Loucy (cell line): Measurements from ENCODE around the gene TSPEAR.

Source experiments
- H2AFZ ChIP-seq: fragments of 200-600 bp; sonication (generic); 2 replicates; pipeline ENCODE4 v1.6.0; 2016; ENCODE audit warnings: antibody characterized with exemption, mild to moderate bottlenecking, low read length, moderate library complexity
- H3F3A ChIP-seq: fragments of 200-600 bp; 2 replicates; pipeline ENCODE4 v1.6.0; 2016; ENCODE audit warnings: antibody characterized with exemption, low read depth, mild to moderate bottlenecking
- H3K27me3 ChIP-seq: fragments of 200-600 bp; sonication (generic); 2 replicates; pipeline ENCODE4 v1.6.1; 2014; ENCODE audit warnings: low read length, mild to moderate bottlenecking; ENCODE audit not compliant: insufficient read depth, poor library complexity, severe bottlenecking
- H3K36me3 ChIP-seq: fragments of 200-600 bp; sonication (generic); 2 replicates; pipeline ENCODE4 v1.6.1; 2016; ENCODE audit warnings: low read length; ENCODE audit not compliant: insufficient read depth
- H3K4me1 ChIP-seq: fragments of 200-600 bp; sonication (generic); 2 replicates; pipeline ENCODE4 v1.5.1; 2014; ENCODE audit warnings: low read length, mild to moderate bottlenecking; ENCODE audit not compliant: insufficient read depth, poor library complexity, severe bottlenecking
- H3K4me2 ChIP-seq: fragments of 200-600 bp; sonication (generic); 2 replicates; pipeline ENCODE4 v1.6.0; 2014; ENCODE audit warnings: antibody characterized with exemption, low read length, low read depth, mild to moderate bottlenecking; ENCODE audit not compliant: poor library complexity, severe bottlenecking
- H3K4me3 ChIP-seq: fragments of 200-600 bp; sonication (generic); 2 replicates; pipeline ENCODE4 v1.5.1; 2014; ENCODE audit warnings: low read length, mild to moderate bottlenecking, mixed read lengths; ENCODE audit not compliant: poor library complexity, severe bottlenecking
- H3K79me2 ChIP-seq: fragments of 200-600 bp; sonication (generic); 2 replicates; pipeline ENCODE4 v1.6.1; 2014; ENCODE audit warnings: low read length; ENCODE audit not compliant: insufficient read depth
- H3K9ac ChIP-seq: fragments of 200-600 bp; sonication (generic); 2 replicates; pipeline ENCODE4 v1.6.0; 2014; ENCODE audit warnings: mild to moderate bottlenecking, low read depth, low read length, moderate library complexity; ENCODE audit not compliant: poor library complexity, severe bottlenecking
- H3K9me2 ChIP-seq: fragments of 200-600 bp; sonication (generic); replicated peaks from 2 replicates; pipeline ENCODE4 v1.6.1; 2016; ENCODE audit warnings: low read depth, low read length, mixed read lengths
- H3K9me3 ChIP-seq: fragments of 200-600 bp; sonication (generic); 2 replicates; pipeline ENCODE4 v1.6.1; 2014; ENCODE audit warnings: mild to moderate bottlenecking, antibody characterized with exemption, low read length, low read depth; ENCODE audit not compliant: insufficient read depth
- H4K20me1 ChIP-seq: fragments of 200-600 bp; sonication (generic); 2 replicates; pipeline ENCODE4 v1.6.0; 2014; ENCODE audit warnings: antibody characterized with exemption, low read length, mild to moderate bottlenecking; ENCODE audit not compliant: insufficient read depth, poor library complexity, severe bottlenecking
- CTCF ChIP-seq: fragments of 200-600 bp; sonication (generic); conservative IDR thresholded peaks from 2 replicates; pipeline ENCODE4 v1.5.1; 2014; ENCODE audit warnings: mild to moderate bottlenecking, antibody characterized with exemption, low read length
- EZH2phosphoT487 ChIP-seq: fragments of 200-600 bp; IDR thresholded peaks from 2 replicates; pipeline ENCODE4 v1.6.1; 2018; ENCODE audit warnings: antibody characterized with exemption, mild to moderate bottlenecking, moderate library complexity, borderline replicate concordance

TSPEAR gene

DNA sequence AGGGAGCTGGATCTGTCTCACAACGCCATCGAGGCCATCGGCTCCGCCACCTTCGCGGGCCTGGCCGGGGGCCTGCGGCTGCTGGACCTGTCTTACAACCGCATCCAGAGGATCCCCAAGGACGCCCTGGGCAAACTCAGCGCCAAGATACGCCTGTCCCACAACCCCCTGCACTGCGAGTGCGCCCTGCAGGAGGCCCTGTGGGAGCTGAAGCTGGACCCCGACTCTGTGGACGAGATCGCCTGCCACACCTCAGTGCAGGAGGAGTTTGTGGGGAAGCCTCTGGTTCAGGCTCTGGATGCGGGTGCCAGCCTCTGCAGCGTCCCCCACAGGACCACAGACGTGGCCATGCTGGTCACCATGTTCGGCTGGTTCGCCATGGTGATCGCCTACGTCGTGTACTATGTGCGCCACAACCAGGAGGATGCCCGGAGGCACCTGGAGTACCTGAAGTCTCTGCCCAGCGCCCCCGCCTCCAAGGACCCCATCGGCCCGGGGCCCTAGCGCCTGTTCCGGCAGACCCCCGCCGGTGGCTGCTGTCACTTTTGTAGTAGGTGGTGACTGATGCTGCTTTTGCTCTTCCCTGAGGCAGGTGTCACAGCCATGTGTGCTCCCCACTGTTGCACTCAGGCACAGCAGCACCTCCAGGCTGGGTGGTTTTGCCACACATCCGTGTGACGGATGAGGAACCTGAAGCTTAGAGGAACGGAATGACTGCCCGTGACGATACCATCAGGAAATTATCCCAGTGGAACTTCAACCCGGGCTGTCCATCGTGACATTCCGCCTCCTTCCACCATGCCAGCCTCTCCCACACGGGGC, 254.2 kb downstream of the TSPEAR start:
- Histone ChIP-seq H3K79me2 (no peaks in the 10 kb centered on the region), H2AFZ (no peak overlapping the region), H3K27me3 (no peaks in the 10 kb centered on the region), H3K4me2 (no peak overlapping the region), H3K4me3 (no peak overlapping the region), H3K9ac (no peak overlapping the region), H3K9me2 (no peaks in the 10 kb centered on the region), H3K9me3 (peaks cover 7% of the 10 kb centered on the region; the same call in 1 of the 2 replicates), H3K4me1 (no peaks in the 10 kb centered on the region), H3K36me3 (no peaks in the 10 kb centered on the region), H4K20me1 (no peaks in the 10 kb centered on the region), H3F3A (no peaks in the 10 kb centered on the region)
- TF ChIP-seq EZH2phosphoT487 (no peak), CTCF (no peak)

DNA sequence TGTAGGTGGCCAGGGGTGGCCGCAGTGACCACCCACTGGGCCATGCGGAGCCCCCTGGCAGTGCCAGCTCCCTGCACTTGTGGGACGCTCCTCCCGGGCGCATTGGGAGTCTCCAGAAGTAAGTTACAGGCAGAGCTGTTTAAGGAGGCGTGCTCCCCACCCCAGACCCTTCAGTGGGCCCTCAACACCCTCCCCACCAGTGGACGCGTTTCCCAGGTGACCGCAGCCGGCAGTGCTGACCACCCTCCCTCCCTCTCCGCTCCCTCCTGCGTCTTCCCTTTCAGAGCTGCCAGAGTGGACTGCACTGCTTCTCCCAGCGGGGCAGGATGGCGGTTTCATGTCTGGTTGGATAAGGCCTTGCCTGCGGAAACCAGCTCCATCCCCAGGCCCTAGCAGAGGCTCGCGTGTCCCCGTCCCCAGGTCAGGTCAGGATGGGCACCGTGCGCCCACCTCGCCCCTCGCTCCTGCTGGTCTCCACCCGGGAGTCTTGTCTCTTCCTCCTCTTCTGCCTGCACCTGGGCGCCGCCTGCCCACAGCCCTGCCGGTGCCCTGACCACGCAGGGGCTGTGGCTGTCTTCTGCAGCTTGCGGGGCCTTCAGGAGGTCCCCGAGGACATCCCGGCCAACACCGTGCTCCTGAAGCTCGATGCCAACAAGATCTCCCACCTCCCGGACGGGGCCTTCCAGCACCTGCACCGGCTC, 255.0 kb downstream of the TSPEAR start:
- Histone ChIP-seq H3K27me3 (no peaks in the 10 kb centered on the region), H3K4me3 (no peak overlapping the region), H3K9me3 (peaks cover 7% of the 10 kb centered on the region; the same call in 1 of the 2 replicates), H3K4me1 (no peaks in the 10 kb centered on the region), H3K9ac (no peak overlapping the region), H3K9me2 (no peaks in the 10 kb centered on the region), H3K4me2 (no peak overlapping the region), H3K36me3 (no peaks in the 10 kb centered on the region), H3K79me2 (no peaks in the 10 kb centered on the region), H3F3A (no peaks in the 10 kb centered on the region), H4K20me1 (no peaks in the 10 kb centered on the region), H2AFZ (no peak overlapping the region)
- TF ChIP-seq EZH2phosphoT487 (no peak), CTCF (no peak)

GRCh38 chr21:44455524-44456213, 255.7 kb downstream of the TSPEAR start:
- H3K9ac ChIP-seq, result no peak overlapping the region

More at GRCh38 chr21:44455524-44456213, 255.7 kb downstream of the TSPEAR start:
- no peak overlapping the region for H2AFZ ChIP-seq
- H3K4me1 ChIP-seq, result no peaks in the 10 kb centered on the region
- H3K4me2 ChIP-seq, result no peak overlapping the region
- peaks cover 7% of the 10 kb centered on the region; the same call in 1 of the 2 replicates for H3K9me3 ChIP-seq
- no peaks in the 10 kb centered on the region for H3K36me3 ChIP-seq
- H3K4me3 ChIP-seq, result no peak overlapping the region
- H3K9me2 ChIP-seq, result no peaks in the 10 kb centered on the region
- H3F3A ChIP-seq, result no peaks in the 10 kb centered on the region
- no peaks in the 10 kb centered on the region for H3K27me3 ChIP-seq
- no peaks in the 10 kb centered on the region for H4K20me1 ChIP-seq
- TF ChIP-seq CTCF, result no peak
- TF ChIP-seq EZH2phosphoT487, result no peak
- no peaks in the 10 kb centered on the region for H3K79me2 ChIP-seq
